DMS153 (cell line): ENCODE measurements around the gene THBD.
A peak's percentile ranks its signal among the peaks of the same experiment; 100 is the strongest.

Source experiments
- DNase-seq: peaks from one replicate; lab custom pipeline; 2025; lab: John Stamatoyannopoulos, UW

The THBD gene

DNA sequence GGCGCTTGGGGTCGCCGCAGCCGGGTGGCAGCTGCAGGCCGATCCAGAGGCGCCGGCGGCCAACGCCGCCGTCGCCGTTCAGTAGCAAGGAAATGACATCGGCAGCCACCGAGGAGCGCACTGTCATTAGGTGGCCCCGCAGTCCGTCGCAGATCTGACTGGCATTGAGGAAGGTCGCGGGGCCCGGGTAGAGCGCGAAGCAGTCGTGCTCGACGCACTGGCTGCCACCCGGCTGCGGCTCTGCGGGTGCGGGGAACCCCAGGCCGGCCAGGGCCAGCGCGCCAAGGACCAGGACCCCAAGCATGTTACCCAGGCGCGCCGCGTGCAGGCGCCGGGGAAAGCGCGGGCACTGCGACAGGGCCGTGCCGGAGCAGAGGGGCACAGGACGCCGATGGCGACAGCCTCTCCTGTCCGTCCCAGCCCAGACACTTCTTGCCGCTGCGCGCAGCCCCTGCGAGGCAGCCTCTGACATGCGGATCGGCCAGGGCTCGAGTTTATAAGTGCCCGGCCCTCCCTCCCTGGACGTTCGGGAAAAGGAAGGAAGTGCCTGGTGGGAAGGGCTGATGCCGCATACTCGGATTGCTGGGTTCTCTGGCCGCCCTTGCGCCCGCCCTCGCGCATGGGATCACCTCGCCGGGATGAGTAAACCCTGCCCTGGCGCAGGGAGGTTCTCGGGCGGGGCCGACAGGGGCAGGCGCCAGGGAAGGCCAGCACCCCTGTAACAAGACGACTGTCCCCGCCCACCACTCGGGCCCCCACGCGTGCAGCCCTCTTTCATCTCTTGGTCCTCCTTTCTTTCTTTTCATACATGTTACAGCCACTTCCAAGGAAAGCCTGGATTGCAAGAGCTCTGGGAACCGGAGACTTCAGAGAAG lies at the start of gene THBD:
TSS of gene THBD (minus strand) at position 472 of the 875 bp plus-strand sequence. CDS start at position 304, 168 bp downstream.
- DNase-seq: no peak

DNA sequence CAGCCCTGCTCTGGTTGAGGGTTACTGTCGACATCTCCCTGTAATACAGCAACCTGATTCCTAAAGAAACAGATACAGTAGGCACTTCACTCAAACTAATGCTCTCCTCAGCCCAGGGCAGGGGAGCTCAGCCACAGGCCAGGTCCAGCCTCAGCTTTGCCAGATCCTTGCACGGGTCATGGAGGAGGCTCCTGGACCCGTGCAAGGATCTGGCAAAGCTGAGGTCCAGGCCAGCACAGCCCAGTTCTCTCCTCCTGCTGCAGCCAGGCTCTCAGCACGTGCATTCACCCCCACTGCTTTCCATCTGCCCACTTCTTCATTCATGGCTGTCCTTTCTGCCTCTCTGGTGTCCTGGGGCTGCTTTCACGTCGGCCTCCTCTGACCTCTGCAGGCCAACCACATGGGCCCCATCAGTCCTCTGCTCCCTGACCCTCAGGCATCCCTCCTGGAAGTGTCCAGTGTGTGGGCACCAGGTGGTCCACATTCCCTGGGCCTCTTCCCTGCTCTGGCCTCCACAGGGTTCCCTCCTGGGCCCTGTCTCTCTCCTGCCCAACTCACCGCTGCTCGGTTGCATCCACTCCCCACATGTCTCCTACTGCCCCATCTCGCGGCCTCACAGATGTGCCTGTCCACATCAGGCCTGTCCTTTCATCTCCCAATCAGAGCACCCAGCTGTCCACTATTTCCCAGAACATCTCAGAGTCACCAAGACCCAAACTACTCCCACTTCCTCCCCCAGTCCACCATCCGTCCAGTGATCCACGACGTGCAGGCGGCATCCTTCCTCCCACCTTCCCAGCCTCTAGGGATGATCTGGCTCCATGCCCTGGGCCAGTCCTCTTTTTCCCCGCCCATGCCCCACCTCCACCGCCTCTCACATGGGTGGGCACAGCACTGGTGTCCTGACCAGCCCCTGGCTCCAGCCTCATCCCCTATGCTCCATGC lies 48.4 kb upstream of the THBD start:
- no peak for DNase-seq

GRCh38 chr20:23096986-23097520 lies 47.6 kb upstream of the THBD start:
- DNase-seq: no peak

GRCh38 chr20:23096097-23096496 lies 46.6 kb upstream of the THBD start:
- DNase-seq: no peak

DNA sequence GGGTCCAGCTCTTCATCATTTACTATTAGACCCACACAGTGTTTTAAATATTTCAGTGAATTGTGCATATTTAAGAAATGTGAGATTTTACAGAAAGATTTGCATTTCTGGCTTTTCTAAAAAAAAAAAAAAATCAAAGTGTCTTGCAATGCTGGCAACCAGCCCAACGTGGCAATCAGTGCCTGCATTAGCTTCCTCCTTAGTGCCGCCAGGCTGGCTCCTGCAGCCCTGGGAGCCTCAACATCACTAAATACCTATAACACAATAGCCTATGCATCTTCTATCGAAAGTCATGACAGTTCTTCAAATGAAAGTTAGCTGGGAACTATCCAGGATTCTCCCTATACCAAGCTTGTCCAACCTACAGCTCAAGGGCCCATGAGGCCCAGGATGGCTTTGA lies 46.0 kb upstream of the THBD start:
- no peak for DNase-seq

- DNase-seq: no peak
Observed at GRCh38 chr20:23094927-23095326, 45.5 kb upstream of the THBD start.

DNA sequence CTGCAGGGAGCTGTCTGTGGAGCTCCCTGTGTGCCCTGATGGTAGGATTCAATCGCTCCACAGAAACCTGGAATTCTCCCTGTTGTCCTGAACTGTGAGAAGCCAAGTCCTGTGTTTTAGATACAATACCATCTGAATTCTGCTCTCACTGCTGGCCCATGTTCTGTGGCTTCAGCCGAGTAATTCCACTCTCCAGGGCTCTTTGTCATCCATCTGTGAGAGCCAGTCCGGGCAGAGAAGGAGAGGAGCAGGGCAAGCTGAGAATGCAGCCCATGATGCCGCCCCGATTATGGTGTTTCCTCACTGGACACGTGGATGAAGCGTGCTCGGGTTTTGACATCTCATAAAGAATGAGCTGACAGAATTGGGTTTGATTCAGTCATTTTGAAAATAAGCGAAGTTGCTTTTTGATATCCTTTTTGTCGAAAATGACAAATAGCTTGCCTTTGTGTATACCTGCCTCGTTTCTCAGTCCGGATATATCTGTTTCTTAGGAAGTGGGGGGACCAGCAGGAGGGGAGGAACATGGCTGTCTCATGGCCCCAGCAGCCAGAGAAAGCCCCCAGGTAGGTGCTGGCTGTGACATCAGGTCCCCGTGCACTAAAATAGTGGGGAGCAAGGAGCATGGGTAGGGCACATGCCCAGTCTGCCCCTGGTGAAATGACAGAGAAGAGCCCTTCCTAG lies 44.9 kb upstream of the THBD start:
- no peak for DNase-seq

- no peak for DNase-seq
Observed at GRCh38 chr20:23093613-23094012, 44.1 kb upstream of the THBD start.

GRCh38 chr20:23092861-23093495 lies 43.5 kb upstream of the THBD start:
- no peak for DNase-seq

DNA sequence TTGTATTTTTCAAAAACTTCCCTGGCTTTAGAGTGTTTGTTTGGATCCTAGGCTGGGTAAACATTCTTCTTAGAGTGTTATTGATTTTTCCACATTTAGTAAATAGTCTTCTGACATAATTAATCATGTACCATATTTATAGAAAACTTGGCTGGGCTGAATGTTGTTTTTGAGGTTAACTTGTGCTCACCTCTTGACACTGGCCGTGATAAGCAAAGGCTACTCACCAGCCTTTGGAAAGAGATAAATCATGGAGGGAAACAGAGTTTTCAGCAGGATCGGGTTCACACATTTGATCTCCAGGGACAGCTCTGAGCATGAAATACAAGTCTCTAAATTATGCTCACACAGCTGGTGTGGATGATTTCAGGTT lies 42.9 kb upstream of the THBD start:
- DNase-seq: peak; percentile 43

GRCh38 chr20:23091721-23092383 lies 42.4 kb upstream of the THBD start:
- no peak for DNase-seq

GRCh38 chr20:23090878-23091277 lies 41.4 kb upstream of the THBD start:
- no peak for DNase-seq

- DNase-seq: no peak
Observed at GRCh38 chr20:23090147-23090546, 40.7 kb upstream of the THBD start.

GRCh38 chr20:23088866-23089265 lies 39.4 kb upstream of the THBD start:
- DNase-seq: no peak

- DNase-seq: no peak
Observed at GRCh38 chr20:23087587-23088251, 38.2 kb upstream of the THBD start.

DNA sequence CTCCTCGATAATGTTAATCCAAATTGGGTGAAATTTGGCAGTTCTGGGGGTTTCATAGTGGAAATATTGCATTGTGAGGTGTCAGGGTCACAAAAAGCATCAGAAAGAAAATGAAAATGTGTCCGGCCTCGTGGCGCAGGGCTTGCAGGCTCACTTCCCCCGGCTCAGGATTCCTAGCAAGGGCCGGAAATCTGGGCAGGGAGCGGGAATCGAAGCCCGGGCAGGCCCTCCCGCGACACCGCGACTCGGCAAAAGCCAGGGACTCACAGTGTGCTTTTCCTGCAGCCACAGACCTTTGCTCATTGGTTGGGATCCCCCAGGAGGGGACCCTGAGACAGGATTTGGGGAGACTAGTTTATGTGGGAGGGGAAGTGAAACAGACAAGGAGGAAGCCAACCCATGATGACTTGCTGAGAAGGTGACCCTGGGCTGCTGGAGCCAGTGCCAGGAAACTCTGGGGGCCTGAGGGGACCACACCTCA lies 37.5 kb upstream of the THBD start:
- DNase-seq: no peak

DNA sequence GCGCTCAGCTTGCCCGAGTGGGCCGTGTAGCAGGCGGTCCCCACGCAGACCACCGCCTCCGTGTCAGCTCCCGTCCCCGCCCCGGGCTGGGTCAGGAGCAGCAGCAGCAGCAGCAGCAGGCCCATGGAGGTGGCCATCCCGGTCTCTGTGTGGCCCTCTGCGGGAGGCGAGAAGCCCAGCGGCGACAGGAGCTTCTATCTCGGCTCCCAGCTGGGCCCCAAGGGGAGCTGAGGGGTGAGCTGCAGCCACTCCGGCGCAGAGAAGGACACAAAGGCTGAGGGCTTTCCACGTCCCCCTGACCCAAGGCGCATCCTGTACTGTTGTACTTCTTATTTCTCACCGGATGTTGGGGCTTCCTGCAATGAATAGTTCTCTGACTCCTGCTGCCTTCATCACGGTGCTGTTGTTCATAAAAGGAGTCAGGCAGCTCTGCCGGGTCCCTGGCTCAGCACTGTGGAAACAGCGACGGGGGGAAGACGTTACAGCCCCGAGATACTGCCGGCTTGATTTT lies 36.6 kb upstream of the THBD start, which contains the start of gene CD93:
TSS of gene CD93 (minus strand) at position 269 of the 511 bp plus-strand sequence. CDS start at position 137, 132 bp downstream.
- DNase-seq: no peak

- no peak for DNase-seq
Observed at GRCh38 chr20:23085436-23086055, 36.1 kb upstream of the THBD start.

DNA sequence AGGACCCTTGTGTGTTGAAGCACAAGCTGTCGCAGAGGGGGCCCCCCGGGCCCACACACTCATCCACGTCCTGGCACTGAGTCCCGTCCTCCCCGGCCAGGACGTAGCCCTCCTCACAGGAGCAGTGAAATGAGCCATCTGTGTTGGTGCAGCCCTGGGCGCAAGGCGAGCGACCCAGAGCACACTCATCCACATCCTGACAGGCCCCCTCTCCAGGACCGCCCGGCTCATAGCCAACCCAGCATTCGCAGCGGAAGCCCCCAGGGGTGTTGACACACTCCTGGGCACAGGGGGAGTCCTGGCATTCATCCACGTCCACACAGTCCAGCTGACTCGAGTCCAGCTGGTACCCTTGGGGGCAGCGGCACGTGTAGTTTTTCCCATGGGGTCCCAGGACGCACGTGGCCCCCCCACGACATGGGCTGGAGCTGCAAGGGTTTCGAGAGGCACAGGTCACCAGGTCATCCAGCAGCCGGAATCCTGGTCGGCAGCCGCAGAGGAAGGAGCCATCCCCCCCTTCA lies 35.4 kb upstream of the THBD start:
- no peak for DNase-seq
